HCT116 (cell line): ENCODE measurements around the gene BEND7. TPM values are rescaled to one million over a fixed set of nuclear protein-coding genes. Genes with fewer than 3 reads are reported as not detected.

Experiments used
- ATAC-seq: fragments of 200-7000 bp; cut with Tn5 transposase; 2 replicates; pipeline ENCODE4 v1.9.1; 2020; ENCODE audit warnings: mild to moderate bottlenecking, moderate library complexity
- BruUV-seq: library from RNA; stranded (reverse); fragments of 400-500 nt; replicated peaks from 2 replicates; lab custom pipeline; 2021; lab: Mats Ljungman, UMichigan
- CTCF ChIA-PET: fragments of 300-600 bp; sonication (Branson Sonifier 250); formaldehyde crosslinking; loops from one replicate; lab custom pipeline; 2021; ENCODE audit warnings: antibody characterized with exemption; lab: Charles Lee
- POLR2A ChIA-PET: fragments of 300-600, 350-600 bp; sonication (Branson Sonifier 250); formaldehyde crosslinking; loops from one replicate; lab custom pipeline; 2021; ENCODE audit warnings: antibody characterized with exemption; lab: Charles Lee
- RAD21 ChIA-PET, 2 experiments: fragments of 300-600 bp; sonication (Branson Sonifier 250); formaldehyde crosslinking; loops; one replicate each; lab custom pipeline; 2023; ENCODE audit warnings: low total read pairs in 2 of 2; ENCODE audit not compliant: uncharacterized antibody in 2 of 2, unreplicated experiment in 2 of 2, low non-redundant PET in 1 of 2; lab: Charles Lee
- DNase-seq: peaks from one replicate; pipeline ENCODE4 v3.0.0-alpha.2; 2010; ENCODE audit warnings: low read depth, low spot score
- H2AFZ ChIP-seq: fragments of 200-600 bp; shearing (Covaris generic), sonication (generic); 2 replicates; pipeline ENCODE4 v1.6.1; 2017; ENCODE audit warnings: low read depth, mixed run types, mixed read lengths, antibody characterized with exemption, low read length; ENCODE audit not compliant: poor library complexity, severe bottlenecking
- H3K27ac ChIP-seq: 2 replicates; pipeline ENCODE4 v1.5.1; 2012; ENCODE audit warnings: low read depth, low read length
- H3K27me3 ChIP-seq: fragments of 200-600 bp; sonication (generic); 2 replicates; pipeline ENCODE4 v1.6.1; 2016; ENCODE audit warnings: mixed run types, low read length, mixed read lengths; ENCODE audit not compliant: insufficient read depth
- H3K36me3 ChIP-seq, 2 experiments: fragments of 200-500 bp in 1 of 2; fragments of 200-600 bp in 1 of 2; sonication (Bioruptor generic) in 1 of 2; sonication (generic) in 1 of 2; 2 replicates each; pipeline versions ENCODE4 v1.5.1 to v1.6.1; 2014 to 2016; ENCODE audit warnings: low read length in 2 of 2, inconsistent platforms in 1 of 2, mixed read lengths in 1 of 2, mixed run types in 1 of 2; ENCODE audit not compliant: insufficient read depth in 2 of 2, control insufficient read depth in 1 of 2
- H3K4me1 ChIP-seq, 2 experiments: fragments of 200-600 bp in 1 of 2; sonication (generic) in 1 of 2; 2 replicates each; pipeline versions ENCODE4 v1.5.1 to v1.6.1; 2012 to 2017; ENCODE audit warnings: low read length in 2 of 2, inconsistent platforms in 1 of 2, mild to moderate bottlenecking in 1 of 2, mixed read lengths in 1 of 2, mixed run types in 1 of 2, moderate library complexity in 1 of 2; ENCODE audit not compliant: insufficient read depth in 2 of 2, control insufficient read depth in 1 of 2
- H3K4me2 ChIP-seq: fragments of 200-600 bp; sonication (generic); 2 replicates; pipeline ENCODE4 v1.6.1; 2017; ENCODE audit warnings: mixed run types, low read length, mixed read lengths
- H3K4me3 ChIP-seq, 2 experiments: fragments of 200-600 bp in 1 of 2; sonication (generic) in 1 of 2; replicated peaks in 1 of 2; 2 replicates each; pipeline ENCODE4 v1.5.1; 2011 to 2016; ENCODE audit warnings: low read length in 2 of 2, control low read depth in 1 of 2, low read depth in 1 of 2, mild to moderate bottlenecking in 1 of 2, mixed read lengths in 1 of 2, mixed run types in 1 of 2
- H3K79me2 ChIP-seq: fragments of 200-600 bp; sonication (generic); 2 replicates; pipeline ENCODE4 v1.6.1; 2017; ENCODE audit warnings: mild to moderate bottlenecking, mixed run types, low read length, moderate library complexity, mixed read lengths; ENCODE audit not compliant: insufficient read depth
- H3K9ac ChIP-seq: fragments of 200-600 bp; sonication (generic); 2 replicates; pipeline ENCODE4 v1.6.1; 2016; ENCODE audit warnings: low read length, mixed read lengths
- H3K9me2 ChIP-seq: fragments of 200-600 bp; sonication (generic), shearing (Covaris generic); 2 replicates; pipeline ENCODE4 v1.6.1; 2017; ENCODE audit warnings: mixed run types, mild to moderate bottlenecking, moderate library complexity; ENCODE audit not compliant: insufficient read depth
- H3K9me3 ChIP-seq, 2 experiments: fragments of 200-500 bp in 1 of 2; fragments of 200-600 bp in 1 of 2; sonication (Bioruptor generic) in 1 of 2; sonication (generic) in 1 of 2; 2 replicates each; pipeline ENCODE4 v1.6.1; 2014 to 2017; ENCODE audit warnings: low read length in 2 of 2, mixed read lengths in 2 of 2, inconsistent platforms in 1 of 2, low read depth in 1 of 2, mild to moderate bottlenecking in 1 of 2, mixed run types in 1 of 2, moderate library complexity in 1 of 2; ENCODE audit not compliant: control insufficient read depth in 1 of 2, insufficient read depth in 1 of 2
- H4K20me1 ChIP-seq: fragments of 200-600 bp; sonication (generic), shearing (Covaris generic); 2 replicates; pipeline ENCODE4 v1.6.1; 2017; ENCODE audit warnings: mixed run types, mild to moderate bottlenecking, moderate library complexity; ENCODE audit not compliant: insufficient read depth
- CBX3 ChIP-seq: IDR thresholded peaks from 2 replicates; pipeline ENCODE4 v1.6.1; 2012; ENCODE audit warnings: low read depth
- CEBPB ChIP-seq: IDR thresholded peaks from 2 replicates; pipeline ENCODE4 v1.6.1; 2012; ENCODE audit warnings: low read depth
- EGR1 ChIP-seq: IDR thresholded peaks from 2 replicates; pipeline ENCODE4 v1.6.1; 2012; ENCODE audit warnings: low read depth
- ELF1 ChIP-seq: IDR thresholded peaks from 2 replicates; pipeline ENCODE4 v1.6.1; 2012; ENCODE audit warnings: low read depth, borderline replicate concordance
- EZH2 ChIP-seq: fragments of 200-600 bp; sonication (generic); IDR thresholded peaks from 2 replicates; pipeline ENCODE4 v1.6.1; 2017; ENCODE audit warnings: antibody characterized with exemption, mixed run types
- EZH2phosphoT487 ChIP-seq: fragments of 200-600 bp; IDR thresholded peaks from 2 replicates; pipeline ENCODE4 v1.6.1; 2018; ENCODE audit warnings: antibody characterized with exemption, borderline replicate concordance
- FOSL1 ChIP-seq: IDR thresholded peaks from 2 replicates; pipeline ENCODE4 v1.6.1; 2012; ENCODE audit warnings: low read depth
- JUND ChIP-seq: IDR thresholded peaks from 2 replicates; pipeline ENCODE4 v1.6.1; 2012
- RAD21 ChIP-seq: IDR thresholded peaks from 2 replicates; pipeline ENCODE4 v1.6.1; 2012; ENCODE audit warnings: low read depth, mild to moderate bottlenecking
- SIN3A ChIP-seq: IDR thresholded peaks from 2 replicates; pipeline ENCODE4 v1.6.1; 2012; ENCODE audit warnings: low read depth
- SP1 ChIP-seq: IDR thresholded peaks from 2 replicates; pipeline ENCODE4 v1.6.1; 2012; ENCODE audit warnings: low read depth
- SRF ChIP-seq: IDR thresholded peaks from 2 replicates; pipeline ENCODE4 v1.6.1; 2012; ENCODE audit warnings: low read depth
- TCF7L2 ChIP-seq: IDR thresholded peaks from 2 replicates; pipeline ENCODE4 v1.7.0; 2011; ENCODE audit warnings: borderline replicate concordance, inconsistent platforms; ENCODE audit not compliant: insufficient read depth, insufficient read length; ENCODE audit errors: extremely low read depth
- YY1 ChIP-seq: IDR thresholded peaks from 2 replicates; pipeline ENCODE4 v1.6.1; 2011; ENCODE audit warnings: low read length, low read depth, moderate library complexity, mild to moderate bottlenecking; ENCODE audit not compliant: insufficient replicate concordance; ENCODE audit errors: extremely low read depth
- ZFX ChIP-seq: fragments of 450-650 bp; IDR thresholded peaks from 2 replicates; pipeline ENCODE4 v1.6.1; 2017
- intact Hi-C: fragments of 100-400 bp; cut with micrococcal nuclease; formaldehyde crosslinking; loops from 2 replicates; pipeline ENCODE4 v1.10.0; 2022
- total RNA-seq: library from RNA; stranded (reverse); gene quantifications from one replicate; pipeline ENCODE4 v1.2.1, GENCODE V29; 2021; ENCODE audit not compliant: unreplicated experiment
- TF ChIP-seq, protein P1 (sequence below): IDR thresholded peaks from 2 replicates; pipeline ENCODE4 v1.6.1; 2012
- TF ChIP-seq, protein P2 (sequence below), 3 experiments: fragments of 200-600 bp in 1 of 3; sonication (generic) in 1 of 3; IDR thresholded peaks in 2 of 3; conservative IDR thresholded peaks in 1 of 3; 2 replicates each; pipeline ENCODE4 v1.5.1; 2012 to 2017; ENCODE audit warnings: low read depth in 2 of 3, low read length in 2 of 3, antibody characterized with exemption in 1 of 3, borderline replicate concordance in 1 of 3, control low read depth in 1 of 3, mild to moderate bottlenecking in 1 of 3, mixed read lengths in 1 of 3, mixed run types in 1 of 3, moderate library complexity in 1 of 3; ENCODE audit not compliant: insufficient read depth in 1 of 3
- TF ChIP-seq, protein P3 (sequence below): IDR thresholded peaks from 2 replicates; pipeline ENCODE4 v1.6.1; 2012; ENCODE audit warnings: low read depth
- TF ChIP-seq, protein P4 (sequence below): IDR thresholded peaks from 2 replicates; pipeline ENCODE4 v1.6.1; 2011; ENCODE audit warnings: mild to moderate bottlenecking, low read length, moderate library complexity; ENCODE audit not compliant: insufficient replicate concordance; ENCODE audit errors: extremely low read depth

Gene BEND7
- total RNA-seq, 1 experiment from 2014 or later = 13.8 TPM

DNA sequence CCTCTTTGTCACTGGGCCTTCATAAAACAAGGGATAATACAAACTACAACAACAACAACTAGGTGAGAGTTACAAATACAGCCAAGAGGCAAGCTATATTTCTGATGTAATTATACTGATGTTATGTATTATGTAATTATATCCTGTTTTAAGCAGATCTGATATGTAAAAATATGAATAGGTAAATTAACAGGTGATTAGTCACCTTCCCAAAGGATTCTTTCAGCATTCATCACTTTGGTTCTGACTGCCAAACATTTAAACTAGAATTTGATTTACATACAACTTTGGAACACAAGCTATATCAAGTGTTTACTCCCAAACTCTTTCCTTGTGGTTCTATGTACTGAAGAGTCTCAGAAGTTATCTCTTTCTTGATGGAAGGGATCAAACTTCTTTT, 53.7 kb downstream of the BEND7 start (continued):
- TF ChIP-seq SP1 (no peak), YY1 (no peak), EGR1 (no peak), SIN3A (no peak)
- TF ChIP-seq, protein P1, sequence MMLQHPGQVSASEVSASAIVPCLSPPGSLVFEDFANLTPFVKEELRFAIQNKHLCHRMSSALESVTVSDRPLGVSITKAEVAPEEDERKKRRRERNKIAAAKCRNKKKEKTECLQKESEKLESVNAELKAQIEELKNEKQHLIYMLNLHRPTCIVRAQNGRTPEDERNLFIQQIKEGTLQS = no peak

DNA sequence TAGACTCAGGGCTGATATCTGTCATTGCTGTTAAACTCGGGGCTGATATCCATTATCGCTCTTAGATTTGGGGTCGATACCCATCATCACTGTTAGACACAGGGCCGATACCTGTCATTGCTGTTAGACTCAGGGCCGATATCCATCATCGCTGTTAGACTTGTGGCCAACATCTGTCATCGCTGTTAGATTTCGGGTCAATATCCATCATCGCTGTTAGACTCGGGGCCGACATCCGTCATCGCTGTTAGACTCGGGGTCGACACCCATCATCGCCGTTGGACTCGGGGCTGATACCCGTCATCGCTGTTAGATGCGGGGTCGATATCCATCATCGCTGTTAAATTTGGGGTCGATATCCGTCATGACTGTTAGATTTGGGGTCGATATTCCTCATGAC, 54.8 kb downstream of the BEND7 start:
- peaks cover 0 to 7% of the 10 kb centered on the region in 2 experiments; a peak in 1 of 4 replicates for H3K36me3 ChIP-seq
- intact Hi-C loops = no loop called here
- H4K20me1 ChIP-seq = no peaks in the 10 kb centered on the region
- no peak overlapping the region for H3K27ac ChIP-seq
- no peak overlapping the region for H2AFZ ChIP-seq
- no peaks in the 10 kb centered on the region for H3K9me3 ChIP-seq
- peaks cover 0 to 7% of the 10 kb centered on the region in 2 experiments; a peak in 1 of 4 replicates for H3K4me1 ChIP-seq
- H3K4me3 ChIP-seq = no peak overlapping the region
- ChIA-PET POLR2A (no interaction called here), RAD21 (no interaction called here), CTCF (no interaction called here)
- no peaks in the 10 kb centered on the region for H3K79me2 ChIP-seq
- ATAC-seq = no peak
- DNase-seq = no peak
- no peaks in the 10 kb centered on the region for H3K9me2 ChIP-seq
- no peak overlapping the region for H3K9ac ChIP-seq
- TF ChIP-seq RAD21 (no peak), JUND (no peak), TCF7L2 (no peak), ZFX (no peak), EZH2 (no peak), CEBPB (no peak), SRF (no peak), EZH2phosphoT487 (no peak), CBX3 (no peak), ELF1 (no peak), FOSL1 (no peak), SP1 (no peak)
- TF ChIP-seq, protein P2, sequence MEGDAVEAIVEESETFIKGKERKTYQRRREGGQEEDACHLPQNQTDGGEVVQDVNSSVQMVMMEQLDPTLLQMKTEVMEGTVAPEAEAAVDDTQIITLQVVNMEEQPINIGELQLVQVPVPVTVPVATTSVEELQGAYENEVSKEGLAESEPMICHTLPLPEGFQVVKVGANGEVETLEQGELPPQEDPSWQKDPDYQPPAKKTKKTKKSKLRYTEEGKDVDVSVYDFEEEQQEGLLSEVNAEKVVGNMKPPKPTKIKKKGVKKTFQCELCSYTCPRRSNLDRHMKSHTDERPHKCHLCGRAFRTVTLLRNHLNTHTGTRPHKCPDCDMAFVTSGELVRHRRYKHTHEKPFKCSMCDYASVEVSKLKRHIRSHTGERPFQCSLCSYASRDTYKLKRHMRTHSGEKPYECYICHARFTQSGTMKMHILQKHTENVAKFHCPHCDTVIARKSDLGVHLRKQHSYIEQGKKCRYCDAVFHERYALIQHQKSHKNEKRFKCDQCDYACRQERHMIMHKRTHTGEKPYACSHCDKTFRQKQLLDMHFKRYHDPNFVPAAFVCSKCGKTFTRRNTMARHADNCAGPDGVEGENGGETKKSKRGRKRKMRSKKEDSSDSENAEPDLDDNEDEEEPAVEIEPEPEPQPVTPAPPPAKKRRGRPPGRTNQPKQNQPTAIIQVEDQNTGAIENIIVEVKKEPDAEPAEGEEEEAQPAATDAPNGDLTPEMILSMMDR (IDR thresholded peaks at IDR 0.05 in 2 of 3, conservative IDR thresholded peaks at IDR 0.05 in 1 of 3; ENCODE audit: borderline replicate concordance in 1 of 3, insufficient read depth in 1 of 3, low read depth in 2 of 3, low read length in 2 of 3) = no peak
- TF ChIP-seq, protein P3, sequence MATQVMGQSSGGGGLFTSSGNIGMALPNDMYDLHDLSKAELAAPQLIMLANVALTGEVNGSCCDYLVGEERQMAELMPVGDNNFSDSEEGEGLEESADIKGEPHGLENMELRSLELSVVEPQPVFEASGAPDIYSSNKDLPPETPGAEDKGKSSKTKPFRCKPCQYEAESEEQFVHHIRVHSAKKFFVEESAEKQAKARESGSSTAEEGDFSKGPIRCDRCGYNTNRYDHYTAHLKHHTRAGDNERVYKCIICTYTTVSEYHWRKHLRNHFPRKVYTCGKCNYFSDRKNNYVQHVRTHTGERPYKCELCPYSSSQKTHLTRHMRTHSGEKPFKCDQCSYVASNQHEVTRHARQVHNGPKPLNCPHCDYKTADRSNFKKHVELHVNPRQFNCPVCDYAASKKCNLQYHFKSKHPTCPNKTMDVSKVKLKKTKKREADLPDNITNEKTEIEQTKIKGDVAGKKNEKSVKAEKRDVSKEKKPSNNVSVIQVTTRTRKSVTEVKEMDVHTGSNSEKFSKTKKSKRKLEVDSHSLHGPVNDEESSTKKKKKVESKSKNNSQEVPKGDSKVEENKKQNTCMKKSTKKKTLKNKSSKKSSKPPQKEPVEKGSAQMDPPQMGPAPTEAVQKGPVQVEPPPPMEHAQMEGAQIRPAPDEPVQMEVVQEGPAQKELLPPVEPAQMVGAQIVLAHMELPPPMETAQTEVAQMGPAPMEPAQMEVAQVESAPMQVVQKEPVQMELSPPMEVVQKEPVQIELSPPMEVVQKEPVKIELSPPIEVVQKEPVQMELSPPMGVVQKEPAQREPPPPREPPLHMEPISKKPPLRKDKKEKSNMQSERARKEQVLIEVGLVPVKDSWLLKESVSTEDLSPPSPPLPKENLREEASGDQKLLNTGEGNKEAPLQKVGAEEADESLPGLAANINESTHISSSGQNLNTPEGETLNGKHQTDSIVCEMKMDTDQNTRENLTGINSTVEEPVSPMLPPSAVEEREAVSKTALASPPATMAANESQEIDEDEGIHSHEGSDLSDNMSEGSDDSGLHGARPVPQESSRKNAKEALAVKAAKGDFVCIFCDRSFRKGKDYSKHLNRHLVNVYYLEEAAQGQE = no peak
- TF ChIP-seq, protein P1 = no peak
- TF ChIP-seq, protein P4, sequence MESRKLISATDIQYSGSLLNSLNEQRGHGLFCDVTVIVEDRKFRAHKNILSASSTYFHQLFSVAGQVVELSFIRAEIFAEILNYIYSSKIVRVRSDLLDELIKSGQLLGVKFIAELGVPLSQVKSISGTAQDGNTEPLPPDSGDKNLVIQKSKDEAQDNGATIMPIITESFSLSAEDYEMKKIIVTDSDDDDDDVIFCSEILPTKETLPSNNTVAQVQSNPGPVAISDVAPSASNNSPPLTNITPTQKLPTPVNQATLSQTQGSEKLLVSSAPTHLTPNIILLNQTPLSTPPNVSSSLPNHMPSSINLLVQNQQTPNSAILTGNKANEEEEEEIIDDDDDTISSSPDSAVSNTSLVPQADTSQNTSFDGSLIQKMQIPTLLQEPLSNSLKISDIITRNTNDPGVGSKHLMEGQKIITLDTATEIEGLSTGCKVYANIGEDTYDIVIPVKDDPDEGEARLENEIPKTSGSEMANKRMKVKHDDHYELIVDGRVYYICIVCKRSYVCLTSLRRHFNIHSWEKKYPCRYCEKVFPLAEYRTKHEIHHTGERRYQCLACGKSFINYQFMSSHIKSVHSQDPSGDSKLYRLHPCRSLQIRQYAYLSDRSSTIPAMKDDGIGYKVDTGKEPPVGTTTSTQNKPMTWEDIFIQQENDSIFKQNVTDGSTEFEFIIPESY = no peak
- no peak overlapping the region for H3K4me2 ChIP-seq
- no peaks in the 10 kb centered on the region for H3K27me3 ChIP-seq
- BruUV-seq = no TSS peak
